ENCODE measurements around the gene GPC6. TPM values are rescaled to one million over a fixed set of nuclear protein-coding genes. Genes with fewer than 3 reads are reported as not detected.

Gene GPC6
- total and polyA plus RNA-seq, 2 experiments from 2014 or later: 14.4 to 43.3 TPM

- H3K4me3 ChIP-seq: no peak overlapping the region
- no peaks in the 10 kb centered on the region for H3K9me3 ChIP-seq (ENCODE audit: low read depth)
- no peaks in the 10 kb centered on the region for H3K27me3 ChIP-seq
- no peaks in the 10 kb centered on the region for H3K4me1 ChIP-seq (ENCODE audit: low read depth)
- no peak overlapping the region for H3K27ac ChIP-seq
- TF ChIP-seq, protein P1, sequence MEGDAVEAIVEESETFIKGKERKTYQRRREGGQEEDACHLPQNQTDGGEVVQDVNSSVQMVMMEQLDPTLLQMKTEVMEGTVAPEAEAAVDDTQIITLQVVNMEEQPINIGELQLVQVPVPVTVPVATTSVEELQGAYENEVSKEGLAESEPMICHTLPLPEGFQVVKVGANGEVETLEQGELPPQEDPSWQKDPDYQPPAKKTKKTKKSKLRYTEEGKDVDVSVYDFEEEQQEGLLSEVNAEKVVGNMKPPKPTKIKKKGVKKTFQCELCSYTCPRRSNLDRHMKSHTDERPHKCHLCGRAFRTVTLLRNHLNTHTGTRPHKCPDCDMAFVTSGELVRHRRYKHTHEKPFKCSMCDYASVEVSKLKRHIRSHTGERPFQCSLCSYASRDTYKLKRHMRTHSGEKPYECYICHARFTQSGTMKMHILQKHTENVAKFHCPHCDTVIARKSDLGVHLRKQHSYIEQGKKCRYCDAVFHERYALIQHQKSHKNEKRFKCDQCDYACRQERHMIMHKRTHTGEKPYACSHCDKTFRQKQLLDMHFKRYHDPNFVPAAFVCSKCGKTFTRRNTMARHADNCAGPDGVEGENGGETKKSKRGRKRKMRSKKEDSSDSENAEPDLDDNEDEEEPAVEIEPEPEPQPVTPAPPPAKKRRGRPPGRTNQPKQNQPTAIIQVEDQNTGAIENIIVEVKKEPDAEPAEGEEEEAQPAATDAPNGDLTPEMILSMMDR (IDR thresholded peaks at IDR 0.05; ENCODE audit: low read depth, low read length): no peak
- no peaks in the 10 kb centered on the region for H3K36me3 ChIP-seq
- no peak for DNase-seq (ENCODE audit: low read depth in 1 of 2, low spot score in 1 of 2)
Measured at GRCh38 chr13:94139393-94139995, 912.9 kb downstream of the GPC6 start.

- Histone ChIP-seq H3K4me1 (ENCODE audit: low read depth) (no peaks in the 10 kb centered on the region), H3K9me3 (ENCODE audit: low read depth) (no peaks in the 10 kb centered on the region), H3K4me3 (no peak overlapping the region), H3K27me3 (no peaks in the 10 kb centered on the region), H3K27ac (no peak overlapping the region), H3K36me3 (no peaks in the 10 kb centered on the region)
- DNase-seq (ENCODE audit: low read depth in 1 of 2, low spot score in 1 of 2): no peak
- TF ChIP-seq, protein P1 (IDR thresholded peaks at IDR 0.05; ENCODE audit: low read depth, low read length): no peak
Measured at GRCh38 chr13:94140027-94140426, 913.4 kb downstream of the GPC6 start.

- H3K27ac ChIP-seq: no peak overlapping the region
- H3K27me3 ChIP-seq: no peaks in the 10 kb centered on the region
- TF ChIP-seq, protein P1 (IDR thresholded peaks at IDR 0.05; ENCODE audit: low read depth, low read length): no peak
- H3K36me3 ChIP-seq: no peaks in the 10 kb centered on the region
- H3K9me3 ChIP-seq (ENCODE audit: low read depth): no peaks in the 10 kb centered on the region
- no peak overlapping the region for H3K4me3 ChIP-seq
- no peaks in the 10 kb centered on the region for H3K4me1 ChIP-seq (ENCODE audit: low read depth)
- peak in 1 of 2 donors; percentile 40 for DNase-seq (ENCODE audit: low read depth in 1 of 2, low spot score in 1 of 2)
Measured at GRCh38 chr13:94140511-94140910, 913.9 kb downstream of the GPC6 start.

DNA sequence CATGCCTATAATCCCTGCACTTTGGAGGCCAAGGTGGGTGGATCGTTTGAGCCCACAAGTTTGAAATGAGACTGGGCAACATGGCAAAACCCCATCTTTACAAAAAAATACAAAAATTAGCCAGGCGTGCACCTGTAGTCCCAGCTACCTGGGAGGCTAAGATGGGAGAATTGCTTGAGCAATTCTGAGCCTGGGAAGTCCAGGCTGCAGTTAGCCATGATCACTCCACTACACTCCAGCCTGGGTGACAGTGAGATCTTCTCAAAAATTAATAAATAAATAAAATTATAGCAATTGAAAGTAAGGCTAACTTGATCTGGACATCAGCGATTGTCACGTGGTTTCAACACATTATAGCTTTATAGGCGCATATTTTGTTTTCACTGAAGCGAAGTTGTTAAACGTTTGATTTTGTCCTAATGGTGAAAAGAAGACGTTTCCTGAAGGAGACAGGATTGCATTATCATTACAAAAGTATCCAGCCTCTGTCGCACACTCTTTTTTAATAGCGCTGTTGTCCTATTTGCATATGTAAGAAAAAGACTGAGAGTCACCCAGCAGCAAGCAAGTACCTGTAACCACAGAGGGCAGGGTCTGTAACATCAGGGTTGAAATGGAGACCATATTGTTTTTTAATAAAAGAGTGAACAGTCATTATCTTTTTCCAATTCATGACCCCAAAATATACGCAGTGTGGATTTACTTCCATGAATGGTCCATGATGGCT lies 917.2 kb downstream of the GPC6 start:
- no peak overlapping the region for H3K27ac ChIP-seq
- DNase-seq (ENCODE audit: low read depth in 1 of 2, low spot score in 1 of 2): no peak
- H3K9me3 ChIP-seq (ENCODE audit: low read depth): no peaks in the 10 kb centered on the region
- H3K36me3 ChIP-seq: no peaks in the 10 kb centered on the region
- H3K4me3 ChIP-seq: no peak overlapping the region
- TF ChIP-seq, protein P1 (IDR thresholded peaks at IDR 0.05; ENCODE audit: low read depth, low read length): no peak
- H3K4me1 ChIP-seq (ENCODE audit: low read depth): no peaks in the 10 kb centered on the region
- peaks cover 2% of the 10 kb centered on the region for H3K27me3 ChIP-seq

GRCh38 chr13:94145966-94146365 lies 919.4 kb downstream of the GPC6 start:
- peaks cover 2% of the 10 kb centered on the region for H3K27me3 ChIP-seq
- no peak overlapping the region for H3K4me3 ChIP-seq

More at GRCh38 chr13:94145966-94146365, 919.4 kb downstream of the GPC6 start:
- TF ChIP-seq, protein P1 (IDR thresholded peaks at IDR 0.05; ENCODE audit: low read depth, low read length): no peak
- DNase-seq (ENCODE audit: low read depth in 1 of 2, low spot score in 1 of 2): no peak
- no peak overlapping the region for H3K27ac ChIP-seq
- no peaks in the 10 kb centered on the region for H3K9me3 ChIP-seq (ENCODE audit: low read depth)
- H3K36me3 ChIP-seq: no peaks in the 10 kb centered on the region
- no peaks in the 10 kb centered on the region for H3K4me1 ChIP-seq (ENCODE audit: low read depth)
